Measurements from ENCODE around the gene CHD9. TPM values are rescaled to one million over a fixed set of nuclear protein-coding genes. Genes with fewer than 3 reads are reported as not detected.

CHD9 gene
- total RNA-seq, 1 donor from 2014 or later, result 34.1 TPM

- TF ChIP-seq, protein P1, sequence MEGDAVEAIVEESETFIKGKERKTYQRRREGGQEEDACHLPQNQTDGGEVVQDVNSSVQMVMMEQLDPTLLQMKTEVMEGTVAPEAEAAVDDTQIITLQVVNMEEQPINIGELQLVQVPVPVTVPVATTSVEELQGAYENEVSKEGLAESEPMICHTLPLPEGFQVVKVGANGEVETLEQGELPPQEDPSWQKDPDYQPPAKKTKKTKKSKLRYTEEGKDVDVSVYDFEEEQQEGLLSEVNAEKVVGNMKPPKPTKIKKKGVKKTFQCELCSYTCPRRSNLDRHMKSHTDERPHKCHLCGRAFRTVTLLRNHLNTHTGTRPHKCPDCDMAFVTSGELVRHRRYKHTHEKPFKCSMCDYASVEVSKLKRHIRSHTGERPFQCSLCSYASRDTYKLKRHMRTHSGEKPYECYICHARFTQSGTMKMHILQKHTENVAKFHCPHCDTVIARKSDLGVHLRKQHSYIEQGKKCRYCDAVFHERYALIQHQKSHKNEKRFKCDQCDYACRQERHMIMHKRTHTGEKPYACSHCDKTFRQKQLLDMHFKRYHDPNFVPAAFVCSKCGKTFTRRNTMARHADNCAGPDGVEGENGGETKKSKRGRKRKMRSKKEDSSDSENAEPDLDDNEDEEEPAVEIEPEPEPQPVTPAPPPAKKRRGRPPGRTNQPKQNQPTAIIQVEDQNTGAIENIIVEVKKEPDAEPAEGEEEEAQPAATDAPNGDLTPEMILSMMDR (IDR thresholded peaks at IDR 0.05; ENCODE audit: insufficient read depth, low read length, poor library complexity, severe bottlenecking), result no peak
- H3K27me3 ChIP-seq (ENCODE audit: control insufficient read depth, insufficient read depth, low read length), result no peaks in the 10 kb centered on the region
Measured at GRCh38 chr16:53357955-53358354, 303.2 kb downstream of the CHD9 start.

GRCh38 chr16:53358884-53359283 lies 304.1 kb downstream of the CHD9 start:
- H3K27me3 ChIP-seq (ENCODE audit: control insufficient read depth, insufficient read depth, low read length), result no peaks in the 10 kb centered on the region
- no peak overlapping the region for H3K4me3 ChIP-seq (ENCODE audit: low read depth, low read length)
- TF ChIP-seq, protein P1 (IDR thresholded peaks at IDR 0.05; ENCODE audit: insufficient read depth, low read length, poor library complexity, severe bottlenecking), result no peak
- no peaks in the 10 kb centered on the region for H3K36me3 ChIP-seq (ENCODE audit: control insufficient read depth, insufficient read depth, low read length)
- DNase-seq (ENCODE audit: low read depth), result no peak

More at GRCh38 chr16:53357955-53358354, 303.2 kb downstream of the CHD9 start:
- no peak overlapping the region for H3K4me3 ChIP-seq (ENCODE audit: low read depth, low read length)
- DNase-seq (ENCODE audit: low read depth), result no peak
- no peaks in the 10 kb centered on the region for H3K36me3 ChIP-seq (ENCODE audit: control insufficient read depth, insufficient read depth, low read length)

GRCh38 chr16:53369921-53370320 lies 315.1 kb downstream of the CHD9 start:
- TF ChIP-seq, protein P1 (IDR thresholded peaks at IDR 0.05; ENCODE audit: insufficient read depth, low read length, poor library complexity, severe bottlenecking), result no peak
- Histone ChIP-seq H3K27me3 (ENCODE audit: control insufficient read depth, insufficient read depth, low read length) (peaks cover 22% of the 10 kb centered on the region), H3K4me3 (ENCODE audit: low read depth, low read length) (no peak overlapping the region), H3K36me3 (ENCODE audit: control insufficient read depth, insufficient read depth, low read length) (no peaks in the 10 kb centered on the region)
- no peak for DNase-seq (ENCODE audit: low read depth)

DNA sequence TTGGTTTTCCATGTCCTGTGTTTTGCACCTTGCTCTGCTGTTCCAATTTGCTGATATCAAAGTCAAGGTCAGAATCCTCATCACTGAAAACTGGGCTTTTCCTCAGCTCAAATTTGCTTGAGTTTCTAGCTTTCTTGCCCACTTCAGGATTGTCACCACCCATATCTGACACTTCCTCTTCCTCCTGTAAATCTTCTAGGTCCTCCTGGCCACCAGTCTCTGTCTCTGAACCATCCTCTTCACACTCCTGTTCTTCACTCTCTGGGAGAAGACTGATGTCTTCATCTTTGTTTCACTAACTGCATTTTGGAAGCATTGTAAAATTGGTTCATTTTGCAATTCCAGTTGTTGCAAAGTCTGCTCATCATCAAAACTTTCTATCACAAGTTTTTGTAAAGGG lies 316.0 kb downstream of the CHD9 start:
- Histone ChIP-seq H3K36me3 (ENCODE audit: control insufficient read depth, insufficient read depth, low read length) (no peaks in the 10 kb centered on the region), H3K27me3 (ENCODE audit: control insufficient read depth, insufficient read depth, low read length) (peaks cover 22% of the 10 kb centered on the region), H3K4me3 (ENCODE audit: low read depth, low read length) (no peak overlapping the region)
- TF ChIP-seq, protein P1 (IDR thresholded peaks at IDR 0.05; ENCODE audit: insufficient read depth, low read length, poor library complexity, severe bottlenecking), result no peak
- no peak for DNase-seq (ENCODE audit: low read depth)

DNA sequence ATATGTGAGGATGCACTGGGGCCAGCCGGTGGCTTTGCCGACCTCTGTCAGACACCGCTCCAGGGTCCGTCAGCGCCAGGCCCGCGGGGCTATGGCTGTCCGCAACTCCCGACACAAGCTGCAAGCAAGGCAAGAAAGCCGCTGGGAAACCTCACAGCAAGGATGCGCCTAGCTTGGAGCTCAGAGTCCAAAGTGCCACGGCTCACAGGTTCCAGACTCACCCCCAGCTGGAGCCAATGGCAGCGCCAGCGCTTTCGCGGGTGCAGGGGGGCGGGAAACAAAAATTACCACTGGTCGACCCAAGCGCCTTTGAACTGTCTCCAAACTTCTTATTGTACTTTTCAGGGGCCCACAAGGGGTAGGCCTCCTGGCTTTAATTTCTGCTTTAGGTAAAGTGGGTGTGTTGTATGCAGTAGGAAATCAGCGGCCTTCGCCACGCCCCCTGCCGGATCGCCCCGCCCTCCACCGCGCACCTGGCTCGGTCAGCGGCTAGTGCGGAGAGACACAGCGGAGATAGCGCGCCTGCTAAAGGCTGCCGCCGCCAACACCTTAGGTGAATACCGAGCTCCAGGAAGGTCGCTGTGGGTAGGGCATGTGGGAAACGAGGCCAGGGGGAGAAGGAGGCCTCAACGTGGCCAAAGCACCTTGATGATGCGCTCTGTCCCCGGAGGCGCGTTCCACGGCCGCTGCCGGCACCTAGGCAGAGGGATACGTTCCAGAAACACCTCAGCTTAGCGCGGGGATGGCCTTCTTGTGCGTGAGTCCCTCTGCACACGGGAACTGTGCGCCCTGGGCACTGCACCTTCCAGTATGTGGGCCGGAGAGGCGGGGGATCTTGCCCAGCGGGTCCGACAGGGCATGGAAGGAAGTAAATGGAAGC lies 318.4 kb downstream of the CHD9 start:
- Histone ChIP-seq H3K4me3 (ENCODE audit: low read depth, low read length) (peak overlapping the region; percentile 31), H3K27me3 (ENCODE audit: control insufficient read depth, insufficient read depth, low read length) (peaks cover 22% of the 10 kb centered on the region), H3K36me3 (ENCODE audit: control insufficient read depth, insufficient read depth, low read length) (no peaks in the 10 kb centered on the region)
- TF ChIP-seq, protein P1 (IDR thresholded peaks at IDR 0.05; ENCODE audit: insufficient read depth, low read length, poor library complexity, severe bottlenecking), result no peak
- DNase-seq (ENCODE audit: low read depth), result no peak
